HCT116 (cell line): ENCODE data around the gene MAP3K9.

Experiments
- EZH2 ChIP-seq: fragments of 200-600 bp; sonication (generic); IDR thresholded peaks from 2 replicates; pipeline ENCODE4 v1.6.1; 2017; ENCODE audit warnings: antibody characterized with exemption, mixed run types
- POLR2A ChIP-seq: IDR thresholded peaks from 2 replicates; pipeline ENCODE4 v1.7.0; 2011; ENCODE audit warnings: borderline replicate concordance; ENCODE audit not compliant: insufficient read depth, insufficient read length; ENCODE audit errors: extremely low read depth
- SP1 ChIP-seq: IDR thresholded peaks from 2 replicates; pipeline ENCODE4 v1.6.1; 2012; ENCODE audit warnings: low read depth
- SRF ChIP-seq: IDR thresholded peaks from 2 replicates; pipeline ENCODE4 v1.6.1; 2012; ENCODE audit warnings: low read depth

DNA sequence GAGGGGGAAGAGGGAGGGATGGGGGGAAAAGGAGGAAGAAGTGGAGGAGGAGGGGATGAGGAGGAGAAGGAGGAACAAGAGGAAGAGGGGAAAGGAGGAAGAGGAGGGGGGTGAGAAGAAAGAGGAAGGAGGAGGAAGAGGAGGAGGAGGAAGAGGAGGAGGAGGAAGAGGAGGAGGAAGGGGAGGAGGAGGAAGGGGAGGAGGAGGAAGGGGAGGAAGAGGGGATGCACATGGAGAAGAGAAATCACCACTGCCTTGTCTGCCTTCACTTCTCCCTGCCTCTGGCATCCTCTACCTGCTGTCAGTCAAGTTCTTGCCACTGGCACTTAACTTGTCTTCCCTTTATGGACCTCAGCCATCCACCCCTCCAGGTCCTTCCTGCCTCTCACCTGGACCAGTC is 107.7 kb downstream of the MAP3K9 start:
- TF ChIP-seq EZH2 (no peak), SP1 (no peak), POLR2A (no peak), SRF (no peak)
